Adrenal gland (tissue), 5 donors: ENCODE data around the gene AMBRA1.

Experiments
- CTCF ChIP-seq, 6 experiments: fragments of 450-650 bp in 4 of 6; fragments of 200-600 bp in 2 of 6; sonication (generic) in 1 of 6; IDR thresholded peaks; 1 replicate in 5 of 6; 2 replicates in 1 of 6; pipeline versions ENCODE4 v1.5.1 to v1.8.0; 2016 to 2021; ENCODE audit warnings: antibody characterized with exemption in 6 of 6, mild to moderate bottlenecking in 2 of 6, moderate library complexity in 1 of 6
- POLR2A ChIP-seq, 2 donors: fragments of 450-650 bp; IDR thresholded peaks; one replicate each; pipeline ENCODE4 v1.6.1; 2017; ENCODE audit warnings: antibody characterized with exemption in 2 of 2, mild to moderate bottlenecking in 2 of 2, moderate library complexity in 1 of 2
- donor health status: DM: no; HTN: no; CAD: no.

DNA sequence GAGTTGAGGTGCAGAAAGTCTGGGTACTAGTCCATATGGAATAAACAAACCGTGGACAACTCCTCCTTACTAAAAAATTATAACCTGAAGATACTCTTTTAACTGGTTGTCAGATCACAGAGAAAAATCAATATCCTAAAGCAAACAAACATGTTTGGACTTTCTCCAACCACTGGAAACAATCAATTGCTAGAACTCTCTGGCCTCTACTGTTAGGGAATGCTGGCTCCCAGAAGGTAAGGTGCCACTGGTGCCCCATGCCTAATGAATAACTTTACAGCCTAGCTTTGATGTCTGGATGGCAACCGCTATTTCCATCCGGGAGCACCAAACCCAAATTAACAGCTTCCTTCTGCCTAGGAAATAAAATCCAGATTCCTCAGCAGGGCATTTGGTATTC is 74.5 kb downstream of the AMBRA1 start:
- no peak for TF ChIP-seq POLR2A (IDR thresholded peaks at IDR 0.05)
- TF ChIP-seq CTCF (IDR thresholded peaks at IDR 0.05), result no peak
